GM21717 (cell line): Measurements from ENCODE around the gene STRAP.
A peak's percentile ranks its signal among the peaks of the same experiment; 100 is the strongest.
"Not testable (repeated sequence)": the region's sequence is repeated elsewhere in the genome, so short reads cannot be mapped to it uniquely, and the experiment has no call there.

Source experiments
- ATAC-seq: cut with Tn5 transposase; IDR thresholded peaks from one replicate; pipeline ENCODE4 v1.9.1; 2021; ENCODE audit warnings: mild to moderate bottlenecking, moderate library complexity; ENCODE audit not compliant: unreplicated experiment

Gene STRAP

GRCh38 chr12:15868186-15868585 lies 14.0 kb upstream of the STRAP start:
- ATAC-seq = no peak

DNA sequence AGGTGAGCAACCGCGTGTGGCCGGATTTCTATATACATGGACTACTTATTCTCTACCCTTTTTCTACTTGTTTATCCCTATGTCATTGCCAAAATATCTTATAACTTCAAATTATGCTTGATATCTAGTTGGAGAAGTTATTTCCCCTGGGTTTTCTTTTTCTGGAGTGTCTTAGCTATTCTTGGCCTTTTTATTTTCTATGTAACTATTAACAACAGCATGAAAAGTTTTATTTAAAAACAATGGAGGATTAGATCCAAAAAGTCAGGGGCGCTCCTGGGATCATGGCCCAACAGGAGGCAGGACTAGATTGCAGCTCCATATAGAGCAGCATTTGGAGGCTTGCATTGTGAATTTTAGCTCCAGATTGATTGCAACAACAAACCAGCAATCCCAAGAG lies 8.6 kb upstream of the STRAP start:
- ATAC-seq = no peak

DNA sequence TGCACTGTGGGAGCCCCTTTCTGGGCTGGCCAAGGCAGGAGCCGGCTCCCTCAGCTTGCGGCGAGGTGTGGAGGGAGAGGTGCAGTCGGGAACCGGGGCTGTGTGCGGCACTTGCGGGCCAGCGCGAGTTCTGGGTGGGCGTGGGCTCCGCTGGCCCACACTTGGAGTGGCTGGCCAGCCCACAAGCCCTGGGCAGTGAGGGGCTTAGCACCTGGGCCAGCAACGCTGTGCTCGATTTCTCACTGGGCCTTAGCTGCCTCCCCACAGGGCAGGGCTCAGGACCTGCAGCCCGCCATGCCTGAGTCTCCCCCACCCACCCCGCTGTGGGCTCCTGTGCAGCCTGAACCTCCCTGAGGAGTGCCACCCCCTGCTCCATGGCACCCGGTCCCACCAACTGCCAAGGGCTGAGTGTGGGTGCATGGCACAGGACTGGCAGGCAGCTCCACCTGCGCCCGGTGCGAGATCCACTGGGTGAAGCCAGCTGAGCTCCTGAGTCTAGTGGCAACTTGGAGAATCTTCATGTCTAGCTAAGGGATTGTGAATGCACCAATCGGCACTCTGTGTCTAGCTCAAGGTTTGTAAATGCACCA lies 7.5 kb upstream of the STRAP start:
- not testable (repeated sequence) for ATAC-seq

- ATAC-seq = no peak
Observed at GRCh38 chr12:15875863-15876262, 6.3 kb upstream of the STRAP start.

GRCh38 chr12:15879413-15879812 lies 2.8 kb upstream of the STRAP start:
- no peak for ATAC-seq

GRCh38 chr12:15880721-15881120 lies 1.5 kb upstream of the STRAP start:
- ATAC-seq = no peak

GRCh38 chr12:15883536-15883935 lies 1.3 kb downstream of the STRAP start:
- no peak for ATAC-seq

- no peak for ATAC-seq
Observed at GRCh38 chr12:15886372-15887042, 4.3 kb downstream of the STRAP start.

DNA sequence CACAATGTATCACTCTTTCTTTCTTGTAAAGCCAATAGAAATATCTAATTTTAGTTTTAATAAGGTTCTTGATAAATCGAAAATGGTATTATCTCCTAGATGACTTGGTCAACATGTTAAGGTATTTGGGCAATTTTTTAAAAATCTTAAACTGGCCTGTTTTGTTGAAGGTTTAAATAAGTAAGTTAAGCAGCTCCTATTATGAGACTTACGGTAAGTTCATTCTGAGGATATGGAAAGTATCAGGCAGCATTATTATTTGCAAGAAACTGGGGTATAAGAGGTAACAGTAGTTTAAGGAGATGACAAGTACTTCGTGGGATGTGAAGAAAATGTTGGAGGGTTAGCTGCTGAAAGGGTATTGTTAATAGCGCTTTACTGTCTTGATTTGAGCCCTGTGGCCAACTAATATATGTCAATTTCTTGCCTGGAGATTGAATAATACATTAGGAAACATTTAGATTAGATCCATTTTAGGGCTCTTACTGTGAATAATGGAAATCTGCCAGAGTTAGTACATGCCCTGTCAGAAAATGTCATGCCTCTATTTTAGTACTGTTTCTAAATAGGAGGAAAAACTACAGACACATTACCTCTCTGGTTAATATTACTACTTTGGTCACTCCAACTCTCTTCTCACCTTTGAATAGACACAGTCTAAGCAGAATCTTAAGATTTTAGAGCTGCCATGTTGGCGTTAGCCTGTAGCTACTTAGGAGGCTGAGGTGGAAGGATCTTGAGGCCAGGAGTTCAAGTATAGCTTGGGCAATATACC lies 5.0 kb downstream of the STRAP start:
- no peak for ATAC-seq

GRCh38 chr12:15892645-15893259 lies 10.6 kb downstream of the STRAP start:
- no peak for ATAC-seq

DNA sequence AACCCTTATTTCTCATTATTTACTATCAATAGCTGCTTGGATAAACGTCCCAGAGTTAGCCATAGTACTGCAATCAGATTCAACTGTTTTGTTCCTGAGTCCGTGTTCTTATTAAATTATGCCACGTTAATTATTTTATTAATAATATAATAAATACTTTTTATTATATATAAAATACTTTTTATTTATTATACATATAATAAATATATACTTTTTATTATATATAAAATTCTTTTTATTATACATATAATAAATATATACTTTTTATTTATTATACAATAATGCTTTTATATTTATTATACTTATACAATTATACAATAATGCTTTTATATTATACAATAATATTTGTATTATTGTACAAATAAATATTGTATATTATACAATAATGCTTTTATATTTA lies 11.1 kb downstream of the STRAP start:
- no peak for ATAC-seq

GRCh38 chr12:15896867-15897266 lies 14.7 kb downstream of the STRAP start:
- no peak for ATAC-seq

GRCh38 chr12:15897433-15897832 lies 15.2 kb downstream of the STRAP start:
- ATAC-seq = no peak

GRCh38 chr12:15899282-15899870 lies 17.2 kb downstream of the STRAP start:
- ATAC-seq = no peak

GRCh38 chr12:15904378-15904920 lies 22.3 kb downstream of the STRAP start:
- no peak for ATAC-seq

DNA sequence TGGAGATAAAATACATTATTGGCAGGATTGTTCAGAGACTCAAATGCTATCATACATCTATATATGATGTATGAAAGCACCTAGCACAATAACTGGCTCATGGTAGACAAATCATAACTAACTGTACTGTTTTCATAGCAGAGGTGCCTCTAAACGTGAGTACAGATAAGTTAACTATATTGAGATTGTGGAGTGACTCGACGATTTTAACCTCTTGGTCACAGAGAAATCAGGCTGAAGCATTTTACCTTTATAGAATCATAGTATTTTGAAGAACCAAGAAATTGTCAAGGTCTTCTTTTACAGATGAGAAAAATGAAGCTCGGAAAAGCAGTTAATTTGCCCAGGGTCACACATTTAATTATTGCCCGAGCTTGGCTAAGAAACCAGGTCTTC lies 28.3 kb downstream of the STRAP start:
- no peak for ATAC-seq

GRCh38 chr12:15910864-15911721 lies 28.9 kb downstream of the STRAP start, which contains the start of gene DERA:
Gene DERA, plus strand, starts transcription at chr12:15911332. Its CDS starts 52 bp downstream, at chr12:15911384.
- peak; percentile 97 for ATAC-seq

DNA sequence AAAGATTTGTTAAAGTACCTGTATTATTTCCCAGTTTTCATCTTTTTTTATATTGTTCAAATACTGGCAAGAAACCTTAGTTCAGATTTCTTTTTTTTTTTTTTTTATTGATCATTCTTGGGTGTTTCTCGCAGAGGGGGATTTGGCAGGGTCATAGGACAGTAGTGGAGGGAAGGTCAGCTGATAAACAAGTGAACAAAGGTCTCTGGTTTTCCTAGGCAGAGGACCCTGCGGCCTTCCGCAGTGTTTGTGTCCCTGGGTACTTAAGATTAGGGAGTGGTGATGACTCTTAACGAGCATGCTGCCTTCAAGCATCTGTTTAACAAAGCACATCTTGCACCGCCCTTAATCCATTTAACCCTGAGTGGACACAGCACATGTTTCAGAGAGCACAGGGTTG lies 29.7 kb downstream of the STRAP start:
- not testable (repeated sequence) for ATAC-seq

DNA sequence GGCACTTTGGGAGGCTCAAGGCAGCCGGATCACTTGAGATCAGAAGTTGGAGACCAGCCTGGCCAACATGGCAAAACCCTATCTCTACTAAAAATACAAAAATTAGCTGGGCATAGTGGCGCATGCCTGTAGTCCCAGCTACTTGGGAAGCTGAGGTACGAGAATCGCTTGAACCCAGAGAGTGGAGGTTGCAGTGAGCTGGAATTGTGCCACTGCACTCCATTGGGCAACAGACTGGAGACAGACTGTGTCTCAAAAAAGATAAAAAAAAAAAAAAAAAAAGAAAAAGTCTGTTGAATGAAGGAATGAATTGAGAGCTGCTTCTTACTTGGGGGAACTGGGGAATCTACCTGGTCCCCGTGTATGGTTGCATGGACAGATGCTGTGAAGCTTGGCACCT lies 31.9 kb downstream of the STRAP start:
- not testable (repeated sequence) for ATAC-seq

DNA sequence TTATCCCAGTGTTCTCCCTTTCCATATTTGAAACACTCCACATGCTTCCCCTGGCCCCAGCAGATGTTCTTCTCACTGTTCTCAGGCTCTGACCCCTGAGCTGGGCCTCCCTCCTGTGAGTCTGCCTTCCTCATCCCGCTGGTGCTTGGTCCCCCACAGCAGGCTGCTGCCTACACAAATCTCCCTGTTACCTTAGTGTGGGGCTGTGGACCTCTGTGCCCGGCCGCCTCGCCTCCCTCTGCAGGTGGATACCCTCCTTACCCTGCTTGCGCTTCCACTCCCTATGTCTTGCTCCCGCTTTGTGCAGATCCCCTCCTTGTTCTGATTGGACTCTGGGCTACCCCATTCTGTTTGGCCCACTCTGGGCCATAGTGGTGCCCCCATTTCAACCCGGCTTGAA lies 35.9 kb downstream of the STRAP start:
- no peak for ATAC-seq
